ENCODE data around the gene VDAC1.

The VDAC1 gene

GRCh38 chr5:133930061-133930812 lies 74.5 kb downstream of the VDAC1 start:
- H3K4me3 ChIP-seq (ENCODE audit: low read depth, low read length), result no peak overlapping the region
- DNase-seq (ENCODE audit: low read depth), result peak; percentile 52
- no peak for TF ChIP-seq CTCF (conservative IDR thresholded peaks at IDR 0.05; ENCODE audit: low read depth, low read length)

GRCh38 chr5:133928587-133929393 lies 76.0 kb downstream of the VDAC1 start:
- no peak for TF ChIP-seq CTCF (conservative IDR thresholded peaks at IDR 0.05; ENCODE audit: low read depth, low read length)
- no peak for DNase-seq (ENCODE audit: low read depth)

GRCh38 chr5:133927300-133928180 lies 77.2 kb downstream of the VDAC1 start:
- H3K4me3 ChIP-seq (ENCODE audit: low read depth, low read length), result no peak overlapping the region

More at GRCh38 chr5:133928587-133929393, 76.0 kb downstream of the VDAC1 start:
- no peak overlapping the region for H3K4me3 ChIP-seq (ENCODE audit: low read depth, low read length)

GRCh38 chr5:133926489-133927299 lies 78.1 kb downstream of the VDAC1 start:
- no peak for DNase-seq (ENCODE audit: low read depth)
- no peak overlapping the region for H3K4me3 ChIP-seq (ENCODE audit: low read depth, low read length)
- TF ChIP-seq CTCF (conservative IDR thresholded peaks at IDR 0.05; ENCODE audit: low read depth, low read length), result no peak

More at GRCh38 chr5:133927300-133928180, 77.2 kb downstream of the VDAC1 start:
- DNase-seq (ENCODE audit: low read depth), result no peak
- no peak for TF ChIP-seq CTCF (conservative IDR thresholded peaks at IDR 0.05; ENCODE audit: low read depth, low read length)

- no peak for TF ChIP-seq CTCF (conservative IDR thresholded peaks at IDR 0.05; ENCODE audit: low read depth, low read length)
- H3K4me3 ChIP-seq (ENCODE audit: low read depth, low read length), result no peak overlapping the region
- peak; percentile 41 for DNase-seq (ENCODE audit: low read depth)
Observed at GRCh38 chr5:133925866-133926488, 78.8 kb downstream of the VDAC1 start.
